ENCODE measurements around the gene MEN1. TPM values are rescaled to one million over a fixed set of nuclear protein-coding genes. Genes with fewer than 3 reads are reported as not detected.

MEN1 gene
- total and polyA plus RNA-seq, 9 of the 15 experiments (the other 6 are each of a cell fraction or from before 2014, with no cell fraction given), result 3.4 to 57.2 (median 19.3) TPM

- WGBS (ENCODE audit: insufficient coverage, low coverage, missing lambda C conversion rate), result 57% methylated on average over 10 of the region's 11 CpGs
- FAIRE-seq, result no peak
- POLR2A ChIA-PET, result interaction anchor here (1.4 to 2.0 kb wide), 3 partner anchors 9 to 17 kb away, joined by 3 to 6 read pairs (median 5); partner anchors contain the start of gene SF1
Measured at GRCh38 chr11:64793271-64794160, 16.8 kb downstream of the MEN1 start.

More at GRCh38 chr11:64793271-64794160, 16.8 kb downstream of the MEN1 start:
- no peaks in the 10 kb centered on the region for H4K20me1 ChIP-seq (replicated peaks; ENCODE audit: control insufficient read depth, insufficient read depth, low read length)
- in situ Hi-C loops (cut with MboI), result no loop called here
- no TSS peak for BruUV-seq (replicated peaks)
- CTCF ChIA-PET (ENCODE audit: low intra/inter-chr PET ratio), result interaction anchor here (1.3 kb wide), 1 partner anchor 131 kb away, joined by 4 read pairs; the partner anchor contains the start of gene PPP2R5B
- no peak for TF ChIP-seq RBM34 (IDR thresholded peaks at IDR 0.05; ENCODE audit: borderline replicate concordance, insufficient read depth, low read length)
- no peak for TF ChIP-seq ZNF76 (CRISPR knock-in tag; IDR thresholded peaks at IDR 0.05; ENCODE audit: borderline replicate concordance)
- TF ChIP-seq FUS (optimal IDR thresholded peaks at IDR 0.05; ENCODE audit: low read depth, low read length), result no peak
- TF ChIP-seq CEBPZ (IDR thresholded peaks at IDR 0.05; ENCODE audit: borderline replicate concordance, low read depth, low read length), result no peak
- no peak for TF ChIP-seq E2F3 (CRISPR knock-in tag; IDR thresholded peaks at IDR 0.05)
- TF ChIP-seq SETDB1 (IDR thresholded peaks at IDR 0.05; ENCODE audit: low read length), result no peak
- TF ChIP-seq CBX8 (IDR thresholded peaks at IDR 0.05; ENCODE audit: borderline replicate concordance, extremely low read depth, low read depth, low read length, poor library complexity, severe bottlenecking), result no peak
- TF ChIP-seq ZKSCAN1 (IDR thresholded peaks at IDR 0.05; ENCODE audit: low read depth, low read length), result no peak
- no peak for TF ChIP-seq ZNF165 (CRISPR knock-in tag; IDR thresholded peaks at IDR 0.05; ENCODE audit: borderline replicate concordance)
- TF ChIP-seq TCF3 (CRISPR knock-in tag; IDR thresholded peaks at IDR 0.05), result no peak
- no peak for TF ChIP-seq ZNF398 (CRISPR knock-in tag; IDR thresholded peaks at IDR 0.05)
- TF ChIP-seq CSDE1 (IDR thresholded peaks at IDR 0.05), result no peak
- no peak for TF ChIP-seq ZFP36 (IDR thresholded peaks at IDR 0.05; ENCODE audit: low read depth, low read length, partially characterized antibody)
- no peak for TF ChIP-seq MAFK (IDR thresholded peaks at IDR 0.05; ENCODE audit: low read length)
- TF ChIP-seq KLF1 (tag; IDR thresholded peaks at IDR 0.05), result no peak
- ATAC-seq (no peak), DNase-seq (ENCODE audit: extremely low read depth in 1 of 4, low spot score in 3 of 4) (no peak)
- H3K79me2 ChIP-seq (ENCODE audit: control insufficient read depth, insufficient read depth, low read length), result no peaks in the 10 kb centered on the region
- no peak overlapping the region for H3K4me3 ChIP-seq
- H3K4me1 ChIP-seq (replicated peaks in 1 of 2; ENCODE audit: control insufficient read depth in 2 of 2, insufficient read depth in 2 of 2, low read length in 2 of 2), result peaks cover 0 to 39% of the 10 kb centered on the region in 2 experiments; a peak in 3 of 5 replicates
- H3K27ac ChIP-seq (ENCODE audit: extremely low read depth, low read depth, low read length), result no peak overlapping the region
- H3K36me3 ChIP-seq (ENCODE audit: control insufficient read depth, insufficient read depth, low read length), result no peaks in the 10 kb centered on the region
- no peak overlapping the region for H2AFZ ChIP-seq (ENCODE audit: low read depth, low read length)
- intact Hi-C loops (cut with micrococcal nuclease), result no loop called here
- H3K9me3 ChIP-seq (replicated peaks; ENCODE audit: control insufficient read depth, insufficient read depth, low read depth, low read length), result no peaks in the 10 kb centered on the region
- peak overlapping the region in 1 of 2 experiments; percentile 19; a peak in 2 of 4 replicates for H3K9ac ChIP-seq (ENCODE audit: insufficient read depth in 1 of 2, low read depth in 2 of 2, low read length in 2 of 2)
- H3K4me2 ChIP-seq (ENCODE audit: insufficient read depth, low read length), result no peak overlapping the region
- H3K27me3 ChIP-seq (ENCODE audit: control insufficient read depth in 2 of 2, insufficient read depth in 2 of 2, low read length in 2 of 2), result no peaks in the 10 kb centered on the region
- no peaks in the 10 kb centered on the region for H3K9me1 ChIP-seq (ENCODE audit: control insufficient read depth, insufficient read depth, low read length)
